Fibroblast of the conjunctiva (primary cell): ENCODE measurements around the gene GNB5.

ENCODE experiments used
- DNase-seq: peaks from one replicate; pipeline ENCODE4 v3.0.0-alpha.2; 2010; ENCODE audit warnings: low read depth

Gene GNB5

DNA sequence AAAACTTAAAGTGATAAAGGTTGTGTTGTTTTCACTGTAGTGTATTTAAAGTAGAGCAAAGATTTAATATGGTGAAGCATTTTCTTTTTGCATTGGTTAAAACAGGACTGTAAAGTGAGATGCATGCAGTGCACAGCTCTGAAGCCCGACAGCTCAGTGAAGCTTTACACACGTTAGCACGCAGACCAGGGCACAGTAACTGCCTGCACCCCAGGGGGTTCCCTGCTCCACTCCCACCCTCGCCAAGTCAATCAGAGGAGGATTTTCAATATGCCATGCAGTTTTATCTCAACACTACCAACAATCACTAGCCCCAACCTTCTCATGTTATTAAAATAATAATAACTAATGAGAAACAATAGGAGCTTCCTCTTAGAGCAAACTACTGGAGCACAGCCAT is 50.5 kb downstream of the GNB5 start:
- no peak for DNase-seq

DNA sequence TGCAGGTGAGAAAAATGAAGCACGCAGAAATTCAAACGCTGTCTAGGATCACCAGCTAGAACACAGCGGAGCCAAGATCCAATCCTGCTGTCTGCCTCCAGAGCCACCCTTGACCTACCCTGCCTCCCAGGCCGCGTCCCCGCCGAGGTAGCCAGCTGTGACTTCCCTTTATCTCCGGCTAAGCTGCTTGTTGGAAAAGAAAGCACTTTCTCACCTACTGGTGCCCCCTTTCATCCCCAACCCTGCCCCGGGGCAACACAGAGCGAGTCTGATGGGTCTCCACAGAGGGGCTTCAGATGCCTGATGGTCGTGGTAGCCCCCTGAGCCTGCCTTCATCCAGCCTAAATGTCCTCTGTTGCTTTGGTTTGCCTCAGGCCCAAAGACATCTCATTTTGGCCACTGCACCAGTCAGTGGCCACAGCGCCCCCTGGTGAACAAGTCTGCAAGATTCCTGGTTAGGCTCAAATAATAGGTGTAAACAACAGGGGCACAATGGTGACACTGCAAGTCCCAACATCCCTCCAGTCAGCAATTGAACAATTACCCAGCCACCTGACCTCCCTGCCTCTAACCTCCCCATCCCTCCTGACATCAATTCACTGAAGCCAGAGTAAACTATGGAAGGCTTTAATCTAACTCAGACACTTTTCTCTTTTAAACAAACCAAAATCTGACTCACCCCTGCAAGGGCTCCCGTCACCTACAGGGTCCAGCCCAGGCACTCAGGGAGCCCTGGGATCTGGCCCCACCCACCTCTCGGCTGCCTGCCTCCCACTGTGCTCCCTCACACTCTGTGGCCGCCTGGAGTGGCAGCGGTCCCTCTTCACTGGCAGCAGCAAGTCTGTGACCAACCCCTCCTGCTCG is 51.4 kb downstream of the GNB5 start:
- peak; percentile 56 for DNase-seq

DNA sequence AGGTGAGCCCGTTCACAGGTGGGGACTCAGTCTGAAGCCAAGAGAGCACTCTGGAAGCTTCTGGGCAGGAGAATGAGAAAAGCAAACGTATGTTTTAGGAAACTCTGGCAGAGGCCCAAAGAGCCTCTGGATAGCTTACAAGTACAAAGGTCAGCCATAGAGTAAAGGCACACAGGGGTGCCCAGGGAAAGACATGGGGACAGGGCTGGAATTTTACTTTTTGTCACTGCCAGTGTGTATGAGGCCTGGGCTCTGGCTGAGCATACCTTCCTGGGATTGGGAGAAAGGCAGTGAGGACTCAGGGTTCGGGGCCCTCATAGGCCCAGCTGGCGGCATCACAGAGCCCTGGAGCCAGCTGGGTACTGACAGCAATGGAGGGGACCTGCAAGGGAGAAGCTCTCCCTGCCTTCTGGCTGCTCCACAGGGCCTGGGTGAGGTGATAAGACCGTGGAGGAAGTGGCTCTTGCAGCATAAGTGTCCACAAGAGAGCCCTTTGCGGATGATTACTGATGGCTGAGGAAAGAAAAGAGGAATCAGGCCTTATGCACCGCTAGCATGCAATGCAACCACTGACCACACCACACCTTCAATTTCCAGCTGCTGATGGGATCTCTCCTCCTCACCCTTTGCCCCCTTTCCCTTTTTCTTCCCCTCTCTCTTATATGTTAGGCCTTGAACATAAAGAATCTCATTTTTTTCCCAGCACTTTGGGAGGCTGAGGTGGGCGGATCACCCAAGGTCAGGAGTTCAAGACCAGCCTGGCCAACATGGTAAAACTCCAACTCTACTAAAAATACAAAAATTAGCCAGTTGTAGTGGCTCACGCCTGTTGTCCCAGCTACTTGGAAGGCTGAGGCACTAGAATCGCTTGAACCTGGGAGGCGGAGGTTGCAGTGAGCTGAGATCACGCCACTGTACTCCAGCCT is 53.5 kb downstream of the GNB5 start:
- no peak for DNase-seq

DNA sequence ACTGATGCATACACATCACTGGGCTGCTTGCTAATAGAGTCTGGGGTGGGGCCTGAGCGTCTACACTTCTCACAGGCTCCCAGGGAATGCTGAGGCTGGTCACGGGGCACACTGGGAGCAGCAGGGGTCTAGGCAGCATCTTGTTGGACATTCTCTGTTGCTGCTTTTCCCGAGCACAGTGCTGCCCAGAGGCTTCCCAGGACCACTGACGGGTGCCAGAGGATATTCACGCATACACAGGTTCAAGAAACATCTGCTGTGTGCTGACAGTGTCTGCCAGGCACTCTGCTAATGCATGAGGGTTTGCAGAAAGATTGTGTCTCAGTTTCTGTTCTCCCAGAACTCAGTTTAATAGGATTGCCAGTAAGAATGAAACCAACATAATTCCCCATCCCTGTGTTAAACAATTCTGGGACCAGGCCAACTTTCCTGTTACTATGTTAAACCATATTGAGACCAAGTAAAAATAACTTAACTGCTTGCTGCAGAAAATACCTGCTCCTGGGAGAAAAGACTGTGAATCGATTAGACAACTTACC is 54.7 kb downstream of the GNB5 start:
- no peak for DNase-seq

DNA sequence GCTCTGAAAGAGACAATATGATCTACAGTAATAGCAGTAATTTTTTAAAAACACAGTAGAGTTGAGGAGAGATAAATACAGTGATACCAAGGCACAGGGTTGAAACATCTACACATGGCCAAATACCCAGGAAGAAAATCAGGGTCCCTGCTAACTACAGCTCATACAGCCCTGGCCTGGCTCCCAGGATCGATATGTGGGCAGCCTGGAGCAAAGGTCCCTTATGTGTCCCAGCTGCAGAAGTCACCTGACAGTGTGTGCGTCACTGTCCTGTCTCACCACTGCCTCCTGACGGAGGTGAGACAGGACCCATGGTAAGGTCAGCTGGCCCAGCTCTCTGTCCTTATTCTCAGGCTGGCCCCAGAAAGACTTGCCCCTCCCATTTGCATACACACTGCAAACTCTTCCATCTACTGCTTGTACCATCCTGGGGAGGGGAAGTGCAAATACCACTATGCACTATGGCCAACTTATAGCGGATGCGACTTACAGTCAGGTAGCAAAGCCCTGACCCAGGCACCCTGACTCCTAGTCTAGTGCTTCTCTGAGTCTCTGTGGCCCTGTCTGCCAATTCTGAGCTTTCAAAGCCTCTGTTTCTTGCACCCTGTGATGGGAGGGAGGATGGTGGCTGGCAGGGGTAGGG is 56.6 kb downstream of the GNB5 start:
- no peak for DNase-seq

- no peak for DNase-seq
These were observed 57.5 kb downstream of the GNB5 start for GRCh38 chr15:52133510-52134220.

DNA sequence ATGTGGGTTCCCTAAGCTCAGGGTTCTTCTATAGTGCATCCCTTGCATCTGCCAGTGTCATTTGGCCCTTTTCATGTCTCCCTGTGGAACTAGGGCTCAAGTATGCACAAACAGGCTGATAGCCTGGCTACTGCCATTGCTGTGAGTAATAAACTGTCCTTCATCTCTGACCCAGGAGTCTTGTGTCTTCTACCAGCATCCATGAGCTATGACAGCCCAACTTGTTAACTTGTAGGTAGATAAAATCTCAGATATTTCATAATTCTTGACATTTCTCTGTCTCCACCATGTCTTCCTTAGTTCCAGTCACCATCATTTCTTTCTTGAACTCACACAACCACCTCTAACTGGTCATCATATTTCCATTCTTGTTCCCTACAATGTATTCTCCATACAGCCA is 59.1 kb downstream of the GNB5 start:
- no peak for DNase-seq

DNA sequence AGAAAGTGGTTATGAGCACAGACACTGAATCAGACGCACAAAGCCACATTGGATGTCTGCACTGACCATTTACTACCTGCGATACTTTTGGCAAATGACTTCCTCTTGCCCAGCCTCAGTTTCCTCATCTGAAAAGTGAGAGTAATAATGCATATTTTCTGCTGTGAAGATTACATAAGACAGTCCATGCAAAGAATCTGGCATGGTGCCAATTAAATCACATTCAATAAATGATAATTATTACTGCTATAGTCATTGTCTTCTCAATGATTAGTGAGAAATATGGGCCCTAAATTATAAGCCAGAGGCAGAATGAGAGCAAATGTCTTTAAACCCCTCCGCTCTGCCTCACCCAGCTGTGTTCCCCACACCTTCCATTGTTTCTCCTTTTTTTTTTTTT is 62.6 kb downstream of the GNB5 start:
- no peak for DNase-seq

DNA sequence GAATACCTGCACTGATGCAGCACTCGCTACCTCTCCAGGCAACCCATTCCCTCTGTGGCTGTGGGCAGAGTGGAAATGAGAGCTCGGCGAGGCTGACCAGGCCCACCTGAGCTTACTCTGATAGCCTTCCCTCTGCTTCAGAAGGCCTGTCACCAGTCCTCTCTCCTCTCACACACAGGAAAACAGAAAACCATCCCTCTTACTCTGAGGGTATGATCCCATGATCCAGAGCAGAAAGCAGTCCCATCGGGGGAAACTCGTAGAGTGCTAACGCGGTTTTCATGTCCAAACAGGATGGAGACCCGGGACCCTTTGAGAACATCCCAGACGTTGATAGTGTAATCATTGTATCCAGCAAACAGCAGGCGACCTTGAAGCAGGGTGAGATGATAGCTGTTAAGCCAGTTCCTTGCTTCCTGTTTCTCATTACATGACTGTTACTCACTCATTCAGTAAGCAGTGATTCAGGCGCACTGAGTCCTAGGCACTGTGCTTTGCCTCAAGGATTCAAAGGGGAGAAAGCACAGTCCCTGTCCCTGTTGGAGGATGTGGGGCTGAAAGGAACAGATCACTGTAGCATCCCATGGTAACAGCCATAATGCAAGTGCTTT is 66.8 kb downstream of the GNB5 start:
- no peak for DNase-seq

DNA sequence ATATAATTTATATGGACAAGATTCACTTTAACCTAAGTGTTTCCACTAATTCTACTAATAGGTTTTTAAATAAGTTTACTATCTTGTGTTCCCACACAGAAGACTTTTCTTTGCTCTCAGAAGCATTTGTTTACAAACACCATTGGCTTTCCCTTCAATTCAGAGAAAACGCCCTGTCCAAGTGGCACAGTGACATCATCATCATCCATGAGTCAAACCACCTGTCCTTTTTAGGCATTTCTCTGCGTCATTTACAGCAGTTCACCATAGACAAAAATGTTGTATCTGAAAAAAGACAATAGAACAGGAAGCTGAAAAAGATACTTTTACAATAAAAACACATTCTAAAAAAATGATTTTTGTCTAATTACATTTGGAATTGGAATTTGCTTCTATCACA is 69.3 kb downstream of the GNB5 start:
- no peak for DNase-seq

DNA sequence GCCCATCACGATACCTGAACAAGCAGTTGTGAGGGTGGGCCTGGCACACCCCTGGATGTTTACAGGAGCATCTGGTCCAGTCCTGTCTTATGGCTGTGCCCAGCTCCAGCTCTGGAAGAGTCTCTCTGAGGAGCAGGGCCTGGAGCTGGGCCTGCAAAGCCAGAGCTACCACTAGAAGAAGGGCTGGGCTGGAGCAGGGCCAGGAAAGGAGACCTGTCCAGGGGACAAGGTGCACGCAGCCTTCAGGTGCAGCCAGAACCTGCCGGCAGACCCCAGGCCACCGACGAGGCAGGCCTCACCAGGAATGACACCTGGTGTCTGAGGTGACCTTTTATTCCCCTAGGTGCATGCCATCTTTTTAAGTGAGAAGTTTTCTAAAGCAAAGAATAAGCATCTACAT is 70.2 kb downstream of the GNB5 start:
- DNase-seq = no peak

DNA sequence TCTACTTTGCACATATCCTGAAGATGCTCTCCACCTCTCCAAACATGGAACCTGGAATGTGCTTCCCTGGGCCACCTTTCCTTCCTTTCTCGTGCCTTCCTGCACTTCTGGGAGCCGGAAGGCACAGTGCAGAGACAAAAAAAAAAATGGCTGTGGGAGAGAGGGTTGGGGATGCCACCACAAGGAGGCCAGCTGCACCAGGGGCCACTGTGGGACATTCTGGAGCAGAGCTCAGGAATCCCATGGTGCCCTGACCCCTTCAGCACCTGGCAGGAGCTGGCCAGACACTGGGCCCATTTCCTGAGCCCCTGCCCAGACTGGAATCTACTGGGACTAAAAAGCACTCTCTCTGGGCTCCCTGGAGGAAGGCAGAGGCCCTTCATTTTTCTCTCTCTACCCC is 70.7 kb downstream of the GNB5 start:
- DNase-seq = no peak

DNA sequence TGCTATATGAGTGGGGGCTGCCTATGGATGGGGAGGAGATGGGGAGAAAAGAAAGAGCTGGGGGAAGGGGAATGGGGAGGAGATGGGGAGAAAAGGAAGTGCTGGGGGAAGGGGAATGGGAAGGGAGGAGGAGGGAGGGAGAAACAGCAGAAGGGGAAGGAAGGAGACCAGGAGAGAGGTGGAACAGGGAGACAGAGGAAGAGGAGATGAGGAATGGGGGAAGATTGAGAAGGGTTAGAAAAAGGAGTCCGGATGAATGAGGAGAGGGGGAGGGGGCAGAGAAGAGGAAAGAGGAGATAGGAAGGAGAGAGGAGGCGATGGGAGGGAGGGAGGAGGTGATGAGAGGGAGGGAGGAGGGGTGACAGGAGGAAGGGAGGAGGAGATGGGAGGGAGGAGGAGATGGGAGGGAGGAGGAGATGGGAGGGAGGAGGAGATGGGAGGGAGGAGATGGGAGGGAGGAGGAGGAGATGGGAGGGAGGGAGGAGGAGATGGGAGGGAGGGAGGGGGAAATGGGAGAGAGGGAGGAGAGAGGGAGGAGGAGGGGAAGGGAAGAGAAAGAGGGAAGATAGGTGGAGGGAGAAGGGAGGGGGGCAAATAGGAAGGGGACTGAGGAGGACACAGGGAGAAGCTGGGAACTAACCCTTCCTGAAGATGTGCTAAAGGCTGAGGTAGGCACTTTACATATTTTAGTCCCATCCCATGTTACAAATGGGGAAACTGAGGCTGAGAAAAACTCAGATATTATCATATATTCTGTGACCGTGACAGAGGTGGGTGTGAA is 72.0 kb downstream of the GNB5 start:
- no peak for DNase-seq

DNA sequence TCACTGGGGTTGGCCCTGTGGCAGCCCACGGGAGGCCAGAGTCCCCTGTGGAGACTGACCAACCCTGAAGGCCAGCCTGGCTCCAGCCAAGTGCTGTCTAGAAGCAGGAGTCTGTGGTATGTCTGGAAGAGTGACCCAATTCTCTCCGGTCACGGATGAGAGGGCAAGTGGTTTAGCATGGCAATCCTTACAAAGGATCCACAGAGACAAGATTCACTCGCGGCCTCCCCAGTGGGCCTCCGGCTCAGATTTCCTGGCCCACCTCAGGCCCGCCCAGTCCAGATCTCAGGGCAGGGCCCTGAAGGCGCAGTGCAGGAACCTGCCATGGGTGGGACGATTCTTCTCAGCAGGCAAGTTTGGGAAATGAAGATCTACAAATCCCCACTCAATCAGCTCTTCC is 73.6 kb downstream of the GNB5 start:
- no peak for DNase-seq

GRCh38 chr15:52115598-52116427 is 75.4 kb downstream of the GNB5 start:
- DNase-seq = no peak

DNA sequence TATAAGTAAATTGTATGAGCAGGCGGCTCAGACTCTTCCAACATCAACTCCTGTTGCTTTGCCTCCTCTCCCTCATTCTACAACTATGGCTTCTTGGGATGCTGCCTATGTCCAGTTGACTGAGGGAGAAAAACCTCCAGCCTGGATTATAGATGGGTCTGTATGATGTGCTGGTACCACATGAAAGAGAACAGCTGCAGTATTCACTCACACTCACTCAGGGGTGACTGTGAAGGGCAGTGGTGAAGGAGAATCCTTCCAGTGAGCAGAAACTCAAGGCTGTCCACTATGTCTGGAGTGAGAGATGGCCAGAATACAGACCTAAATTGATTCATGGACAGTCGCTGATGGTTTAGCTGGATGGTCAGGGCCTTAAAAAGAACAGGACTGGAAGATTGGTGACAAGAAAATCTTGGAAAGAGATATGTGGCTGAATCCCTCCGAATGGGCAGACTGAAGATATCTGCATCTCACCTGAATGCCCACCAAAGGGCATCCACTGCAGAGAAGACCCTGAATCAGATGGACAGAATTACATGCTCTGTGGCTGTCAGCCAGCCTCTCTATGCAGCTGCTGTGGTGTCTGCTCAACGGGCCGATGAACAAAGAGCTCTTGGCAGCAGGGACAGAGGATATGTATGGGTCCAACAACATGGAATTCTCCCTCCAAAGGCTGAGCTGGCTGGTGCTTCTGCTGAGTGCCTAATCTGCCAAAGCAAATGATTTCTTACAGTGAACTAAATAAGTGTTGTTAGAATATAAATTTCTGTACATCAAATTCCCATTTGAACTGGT is 76.7 kb downstream of the GNB5 start:
- no peak for DNase-seq

GRCh38 chr15:52113708-52114107 is 77.5 kb downstream of the GNB5 start:
- DNase-seq = no peak

DNA sequence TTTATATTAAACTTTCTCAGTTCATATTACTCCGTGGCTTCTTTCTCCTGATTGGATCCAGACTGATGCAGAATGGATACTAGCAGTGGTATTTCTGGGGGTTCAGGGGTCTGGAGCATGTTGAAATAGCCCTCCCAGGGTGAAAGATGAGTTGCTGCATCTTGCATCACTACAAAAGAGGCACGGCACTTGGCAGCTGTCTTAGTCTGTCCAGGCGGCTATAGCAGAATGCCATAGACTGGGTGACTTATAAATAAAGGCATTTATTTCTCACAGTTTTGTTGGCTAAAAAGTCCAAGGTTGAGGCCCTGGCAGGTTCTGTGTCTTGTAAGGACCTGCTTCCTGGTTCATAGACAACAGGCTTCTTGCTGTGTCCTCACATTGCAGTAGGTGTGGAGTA is 78.0 kb downstream of the GNB5 start:
- no peak for DNase-seq
